MCF 10A (cell line): ENCODE measurements around the gene ST7. TPM values are rescaled to one million over a fixed set of nuclear protein-coding genes. Genes with fewer than 3 reads are reported as not detected.

Experiments
- BruUV-seq: library from RNA; stranded (reverse); fragments of 400-500 nt; replicated peaks from 2 replicates; lab custom pipeline; 2021; lab: Mats Ljungman, UMichigan
- CTCF ChIA-PET: fragments of 300-600 bp; sonication (Branson Sonifier 250); formaldehyde crosslinking; extraction: SDS; loops from one replicate; lab custom pipeline; 2021; ENCODE audit warnings: antibody characterized with exemption, inconsistent platforms; lab: Yijun Ruan, JAX
- POLR2A ChIA-PET: fragments of 300-600, 350-650 bp; sonication (Branson Sonifier 250); formaldehyde crosslinking; extraction: SDS; loops from one replicate; lab custom pipeline; 2020; ENCODE audit warnings: antibody characterized with exemption, inconsistent platforms; lab: Yijun Ruan, JAX
- DNase-seq: peaks from one replicate; pipeline ENCODE4 v3.0.0-alpha.2; 2018; ENCODE audit not compliant: unreplicated experiment
- H3K27ac Mint-ChIP-seq: one replicate; pipeline ENCODE4 v1.8.0; 2022; ENCODE audit warnings: mild to moderate bottlenecking, low read depth, mixed read lengths; ENCODE audit not compliant: unreplicated experiment
- H3K27me3 Mint-ChIP-seq: one replicate; pipeline ENCODE4 v1.8.0; 2022; ENCODE audit warnings: mixed read lengths; ENCODE audit not compliant: insufficient read depth, unreplicated experiment
- H3K36me3 Mint-ChIP-seq: one replicate; pipeline ENCODE4 v1.8.0; 2022; ENCODE audit warnings: mild to moderate bottlenecking, moderate library complexity, mixed read lengths; ENCODE audit not compliant: insufficient read depth, unreplicated experiment
- H3K4me1 Mint-ChIP-seq: one replicate; pipeline ENCODE4 v1.8.0; 2022; ENCODE audit warnings: mixed read lengths; ENCODE audit not compliant: insufficient read depth, unreplicated experiment
- H3K4me3 Mint-ChIP-seq: one replicate; pipeline ENCODE4 v1.8.0; 2022; ENCODE audit warnings: mild to moderate bottlenecking, moderate library complexity, mixed read lengths; ENCODE audit not compliant: unreplicated experiment
- H3K9me3 Mint-ChIP-seq: one replicate; pipeline ENCODE4 v1.8.0; 2022; ENCODE audit warnings: mixed read lengths; ENCODE audit not compliant: unreplicated experiment
- CTCF ChIP-seq: fragments of 200-600 bp; IDR thresholded peaks from one replicate; pipeline ENCODE4 v1.8.0; 2022; ENCODE audit warnings: antibody characterized with exemption, mild to moderate bottlenecking; ENCODE audit not compliant: unreplicated experiment
- intact Hi-C: fragments of 100-400 bp; cut with micrococcal nuclease; formaldehyde crosslinking; loops from 2 replicates; pipeline ENCODE4 v1.14.1; 2022
- total RNA-seq: library from RNA; stranded (reverse); gene quantifications from 2 replicates; pipeline ENCODE4 v1.2.3, GENCODE V29; 2022

The ST7 gene
- total RNA-seq, 1 experiment from 2014 or later = 18.5 TPM

- Mint-ChIP-seq H3K27me3 (no peaks in the 10 kb centered on the region), H3K27ac (no peak overlapping the region), H3K36me3 (peaks cover 13% of the 10 kb centered on the region), H3K9me3 (no peaks in the 10 kb centered on the region), H3K4me3 (no peak overlapping the region), H3K4me1 (no peaks in the 10 kb centered on the region)
- TF ChIP-seq CTCF = no peak
- CTCF ChIA-PET = no interaction called here
- intact Hi-C loops = no loop called here
- POLR2A ChIA-PET = no interaction called here
- BruUV-seq = no TSS peak
- no peak for DNase-seq
Observed at GRCh38 chr7:117172283-117172682, 219.0 kb downstream of the ST7 start.

DNA sequence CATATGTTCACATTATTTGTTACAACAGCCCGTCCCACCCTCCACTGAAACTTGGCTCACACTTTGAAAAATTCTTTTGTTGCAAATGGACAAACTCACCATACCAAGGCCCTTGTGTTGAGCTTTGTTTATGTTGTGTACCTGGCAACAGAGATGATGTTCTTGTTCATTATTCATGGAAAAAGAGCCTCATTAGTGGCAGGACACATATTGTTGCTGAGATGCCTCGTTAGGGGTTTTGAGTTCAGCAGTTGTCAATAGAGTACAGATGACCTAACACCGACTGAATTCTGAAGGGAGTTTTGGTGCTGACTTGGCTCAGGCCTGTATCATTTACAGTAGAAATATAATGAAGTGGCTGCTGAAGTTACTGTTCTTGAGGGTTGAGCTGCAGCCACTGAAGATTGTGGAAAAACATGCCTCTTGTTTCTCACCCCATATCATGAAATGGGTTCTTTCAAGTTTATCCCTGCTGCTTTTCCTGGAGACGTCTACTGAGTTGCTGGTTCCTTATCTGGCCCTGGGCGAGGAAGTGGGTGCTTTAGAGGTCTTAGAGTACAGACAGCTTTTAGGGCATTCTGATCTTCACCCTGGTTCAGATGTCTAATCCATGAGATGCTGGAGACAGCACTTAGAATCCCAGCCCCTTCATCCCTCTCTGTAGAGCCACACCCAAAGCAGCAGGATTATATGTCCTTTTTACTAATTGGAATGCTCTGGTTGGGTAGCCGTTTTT is 219.9 kb downstream of the ST7 start:
- Mint-ChIP-seq H3K27ac (no peak overlapping the region), H3K4me1 (no peaks in the 10 kb centered on the region), H3K4me3 (no peak overlapping the region), H3K9me3 (no peaks in the 10 kb centered on the region), H3K27me3 (no peaks in the 10 kb centered on the region), H3K36me3 (peaks cover 13% of the 10 kb centered on the region)
- CTCF ChIA-PET = no interaction called here
- intact Hi-C loops = no loop called here
- TF ChIP-seq CTCF = no peak
- BruUV-seq = no TSS peak
- POLR2A ChIA-PET = interaction anchor here (0.6 kb wide), 1 partner anchor 38 kb away, joined by 3 read pairs; no protein-coding TSS in a partner anchor
- no peak for DNase-seq

- Mint-ChIP-seq H3K4me3 (no peak overlapping the region), H3K4me1 (no peaks in the 10 kb centered on the region), H3K27ac (no peak overlapping the region), H3K9me3 (no peaks in the 10 kb centered on the region), H3K27me3 (no peaks in the 10 kb centered on the region), H3K36me3 (peaks cover 13% of the 10 kb centered on the region)
- ChIA-PET CTCF (no interaction called here), POLR2A (no interaction called here)
- TF ChIP-seq CTCF = no peak
- BruUV-seq = no TSS peak
- intact Hi-C loops = no loop called here
- no peak for DNase-seq
Observed at GRCh38 chr7:117176206-117176605, 222.9 kb downstream of the ST7 start.

DNA sequence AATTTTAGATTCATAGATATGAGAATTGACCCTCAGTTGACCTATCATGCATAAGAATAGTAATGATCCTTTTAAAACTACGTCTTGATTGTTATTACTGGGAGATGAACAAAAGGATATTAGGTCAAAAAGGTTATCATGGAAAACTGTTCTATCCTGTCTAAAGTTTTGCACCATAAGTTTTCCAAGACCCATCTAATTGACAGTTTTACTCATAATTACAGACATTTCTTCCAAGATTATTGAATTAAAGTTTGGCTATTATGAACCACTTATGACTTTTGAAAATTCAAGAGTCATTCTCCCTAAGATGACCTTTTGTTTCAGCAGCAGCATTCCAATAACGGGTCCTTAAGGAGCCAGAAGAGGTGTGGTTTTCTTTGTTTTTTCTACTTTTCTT is 225.3 kb downstream of the ST7 start:
- Mint-ChIP-seq H3K36me3 (peaks cover 8% of the 10 kb centered on the region), H3K27ac (no peak overlapping the region), H3K9me3 (no peaks in the 10 kb centered on the region), H3K4me1 (no peaks in the 10 kb centered on the region), H3K4me3 (no peak overlapping the region), H3K27me3 (no peaks in the 10 kb centered on the region)
- intact Hi-C loops = no loop called here
- CTCF ChIA-PET = no interaction called here
- no peak for TF ChIP-seq CTCF
- no TSS peak for BruUV-seq
- no peak for DNase-seq
- POLR2A ChIA-PET = no interaction called here
